ENCODE measurements around the gene PRKAA2.
A peak's percentile ranks its signal among the peaks of the same experiment; 100 is the strongest.

PRKAA2 gene

DNA sequence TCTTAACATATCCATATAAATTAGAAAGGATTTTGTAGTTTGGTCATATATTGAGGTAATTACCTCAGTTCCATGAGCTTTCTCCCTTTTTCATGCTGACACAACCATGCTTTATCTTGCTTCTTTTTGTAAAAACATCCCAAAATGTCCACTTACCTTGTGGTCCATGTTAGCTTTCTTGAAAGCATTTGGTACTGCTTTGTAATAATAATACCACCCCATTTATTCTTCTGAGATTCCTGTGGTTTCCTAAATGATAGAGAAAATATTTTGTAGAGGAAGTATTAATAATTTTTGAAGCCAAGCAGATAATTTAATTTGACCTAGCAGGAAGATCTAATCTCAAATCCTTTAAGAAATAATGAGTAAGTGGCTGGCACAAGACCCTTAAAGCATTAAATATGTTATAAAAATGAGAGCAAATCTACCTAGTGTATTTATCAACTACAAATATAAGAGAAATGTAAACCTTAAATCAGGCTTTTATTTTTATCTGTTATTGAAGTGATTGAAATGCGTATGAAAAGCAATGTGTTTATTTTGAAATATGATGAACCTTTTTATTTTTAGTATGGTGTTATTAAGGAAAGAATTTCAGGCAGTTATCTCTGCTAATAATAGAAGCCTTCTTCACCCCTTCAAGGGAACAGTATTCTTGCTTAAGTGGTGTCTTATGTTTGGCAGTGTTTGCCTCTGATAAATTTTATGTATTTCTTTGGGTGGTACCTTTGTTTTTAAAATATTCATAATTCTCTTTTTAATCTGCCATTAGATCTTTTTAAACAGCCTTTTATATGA lies 9.2 kb downstream of the PRKAA2 start:
- DNase-seq (ENCODE audit: low read depth), result no peak

DNA sequence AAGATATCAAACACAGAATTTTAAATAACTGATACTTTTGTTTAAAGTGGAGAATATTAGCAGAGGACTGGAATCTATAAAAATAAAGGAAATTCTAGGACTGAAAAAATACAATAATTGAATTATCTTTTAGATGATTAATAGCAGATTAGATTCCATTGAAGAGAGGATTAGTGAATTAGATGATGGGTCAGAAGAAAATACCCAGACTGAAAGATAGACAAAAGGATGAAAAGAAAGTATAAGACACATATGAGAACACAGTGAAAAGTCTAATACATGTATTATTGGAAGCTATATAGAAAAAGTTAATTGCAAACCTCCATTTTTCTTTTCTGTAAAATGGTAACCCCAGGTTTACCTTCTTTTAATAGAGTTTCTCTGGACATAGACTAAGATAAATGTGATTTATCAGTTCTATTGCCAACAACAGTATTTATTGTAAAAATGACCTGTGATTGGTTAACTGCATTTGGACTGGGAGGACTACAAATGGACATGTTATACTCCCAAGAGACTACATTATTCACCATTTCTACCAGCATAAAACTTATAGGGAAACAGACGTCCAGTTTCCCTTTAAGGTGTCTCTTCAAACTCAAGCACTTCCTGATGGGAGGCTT lies 11.0 kb downstream of the PRKAA2 start:
- no peak for DNase-seq (ENCODE audit: low read depth)

DNA sequence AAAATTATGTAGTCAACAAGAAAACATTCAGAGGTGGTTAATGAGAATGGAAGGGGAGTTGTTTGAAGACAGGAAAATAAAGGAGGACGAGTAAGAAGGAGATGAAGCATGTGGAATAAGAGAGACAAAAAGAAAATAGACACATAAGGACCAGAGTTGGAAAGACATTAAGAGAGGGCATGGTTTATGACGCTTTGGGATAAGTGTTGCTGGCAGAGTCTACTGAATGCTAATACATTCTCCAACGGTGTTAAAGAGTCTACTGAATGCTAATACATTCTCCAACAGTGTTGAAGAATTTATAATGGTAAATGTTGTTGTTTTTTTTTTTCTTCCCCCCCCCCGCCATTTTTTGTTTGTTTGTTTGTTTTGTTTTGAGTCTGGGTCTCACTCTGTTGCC lies 13.1 kb downstream of the PRKAA2 start:
- DNase-seq (ENCODE audit: low read depth), result no peak

DNA sequence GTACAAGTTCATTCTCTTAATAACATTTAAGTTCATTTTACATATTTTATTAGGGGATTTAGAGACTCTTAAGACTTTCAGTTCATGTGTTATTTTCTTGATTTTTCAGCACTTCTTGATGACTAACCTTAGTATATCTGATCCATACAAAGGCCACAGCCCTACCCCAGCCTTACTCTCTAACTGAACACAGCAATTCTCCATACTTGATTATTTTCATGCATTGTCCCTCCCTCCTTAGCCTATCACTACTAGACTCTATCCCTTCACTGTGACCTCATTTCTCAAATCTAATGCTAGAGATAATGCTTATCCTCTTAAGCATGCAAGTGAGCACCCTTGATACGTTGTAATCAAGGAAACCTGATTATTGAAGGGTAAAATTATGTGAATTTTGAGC lies 15.2 kb downstream of the PRKAA2 start:
- no peak for DNase-seq (ENCODE audit: low read depth)

DNA sequence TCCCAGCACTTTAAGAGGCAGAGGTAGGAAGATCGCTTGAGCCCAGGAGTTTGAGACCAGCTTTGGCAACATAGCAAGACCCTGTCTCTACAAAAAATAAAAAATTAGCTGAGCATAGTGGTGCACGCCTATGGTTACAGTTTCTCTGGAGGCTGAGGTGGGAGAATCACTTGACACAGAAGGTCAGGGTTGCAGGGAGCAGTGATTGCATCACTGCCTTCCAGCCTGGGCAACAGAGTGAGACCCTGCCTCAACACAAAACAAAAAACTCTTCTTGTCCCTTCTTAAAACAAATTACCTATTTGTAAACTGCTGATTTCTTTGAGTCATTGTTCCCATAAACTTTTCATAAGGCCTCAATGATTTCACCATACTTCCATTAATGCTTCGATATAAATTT lies 18.7 kb downstream of the PRKAA2 start:
- no peak for DNase-seq (ENCODE audit: low read depth)

DNA sequence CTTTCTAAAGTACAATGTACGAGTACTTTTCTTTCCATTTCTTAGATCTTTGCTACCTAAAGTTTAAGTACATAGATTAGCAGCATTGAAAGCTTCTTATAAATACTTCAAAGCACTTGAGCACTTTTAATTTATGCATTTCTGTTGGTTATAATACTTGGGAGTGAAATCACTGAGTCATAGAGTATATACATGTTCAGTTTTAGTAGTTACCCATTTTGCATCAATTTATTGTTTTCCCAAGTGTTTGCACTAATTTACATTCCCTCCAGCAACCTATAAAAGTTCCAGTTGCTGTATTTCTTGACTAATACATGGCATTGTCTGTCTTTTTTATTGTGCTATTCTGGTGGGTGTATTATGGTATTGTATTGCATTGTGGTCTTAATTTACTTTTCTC lies 20.3 kb downstream of the PRKAA2 start:
- DNase-seq (ENCODE audit: low read depth), result no peak

DNA sequence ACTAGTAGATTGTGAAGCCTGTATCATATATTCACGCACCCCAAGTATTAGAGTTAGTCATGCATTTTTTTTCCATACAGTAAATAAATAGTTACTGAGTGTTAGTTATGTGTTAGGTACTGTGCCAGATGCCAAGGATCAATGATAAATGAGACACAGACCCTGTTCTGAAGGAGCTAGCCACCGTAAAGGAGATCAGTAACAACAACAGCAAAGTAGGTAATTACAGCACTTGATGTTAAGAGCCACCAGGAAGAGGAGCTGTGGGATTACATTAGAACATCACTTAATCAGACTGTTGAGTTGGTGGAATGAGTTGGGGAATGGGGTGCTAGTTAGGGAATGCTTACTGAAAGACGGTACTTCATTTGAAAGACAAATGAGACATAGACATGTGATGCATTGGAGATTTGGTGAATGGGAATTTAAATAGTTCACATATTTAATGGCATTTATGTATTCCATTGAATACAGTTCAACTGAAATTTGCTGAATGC lies 21.0 kb downstream of the PRKAA2 start:
- no peak for DNase-seq (ENCODE audit: low read depth)

DNA sequence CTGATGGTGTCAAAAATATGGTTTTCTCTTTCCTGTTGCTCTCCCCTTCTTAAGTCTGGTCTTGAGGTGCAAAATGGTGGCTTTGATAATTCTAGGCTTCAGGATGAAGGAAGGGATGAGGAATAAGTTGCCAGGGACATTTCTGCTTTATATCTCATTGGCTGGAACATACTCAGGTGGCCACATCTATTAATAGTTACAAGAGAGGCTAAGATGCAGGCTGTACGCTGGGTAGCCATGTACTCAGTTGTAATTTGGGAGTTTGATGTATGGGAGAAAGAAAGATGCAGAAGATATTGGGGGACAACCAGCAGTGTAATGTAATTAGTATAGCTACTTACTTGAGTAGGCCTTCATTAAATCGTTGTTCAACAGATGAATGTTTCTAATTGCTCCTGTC lies 25.2 kb downstream of the PRKAA2 start:
- no peak for DNase-seq (ENCODE audit: low read depth)

DNA sequence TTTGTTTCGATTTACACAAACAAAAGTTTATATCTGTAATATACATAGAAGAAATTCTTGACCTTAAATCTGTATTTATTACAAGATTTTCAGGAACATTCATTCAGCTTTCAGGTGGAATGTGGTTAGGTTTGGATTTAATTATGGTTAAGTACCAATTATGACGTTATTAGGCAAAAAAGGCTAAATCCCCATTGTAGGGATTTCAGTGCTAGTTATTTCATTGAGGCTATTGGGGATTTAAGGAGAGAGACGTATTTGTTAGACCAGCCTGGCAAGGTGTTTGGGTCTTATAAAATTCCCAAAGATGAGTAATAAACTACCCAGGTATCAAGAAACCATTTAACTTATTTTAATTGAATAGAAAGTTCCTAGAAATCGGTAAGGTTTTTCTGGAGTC lies 26.0 kb downstream of the PRKAA2 start:
- DNase-seq (ENCODE audit: low read depth), result no peak

DNA sequence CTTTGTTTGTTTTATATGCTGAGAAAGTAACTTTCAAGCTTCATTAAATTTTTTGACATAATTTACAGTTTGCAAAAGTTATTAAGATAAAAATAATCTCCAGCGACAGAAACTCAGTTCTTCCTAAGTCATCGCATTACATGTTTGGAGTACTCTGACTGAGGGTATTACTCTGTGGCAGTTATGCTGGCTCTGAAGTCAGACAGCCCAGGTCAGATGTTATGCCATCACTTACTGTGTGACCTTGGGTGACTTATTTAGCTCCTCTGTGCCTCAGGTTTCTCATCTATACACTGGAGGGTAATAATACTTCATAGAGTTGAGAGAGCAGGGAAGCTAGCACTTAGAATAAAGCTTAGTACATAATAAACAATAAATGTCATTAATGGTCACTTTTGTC lies 26.4 kb downstream of the PRKAA2 start:
- no peak for DNase-seq (ENCODE audit: low read depth)

DNA sequence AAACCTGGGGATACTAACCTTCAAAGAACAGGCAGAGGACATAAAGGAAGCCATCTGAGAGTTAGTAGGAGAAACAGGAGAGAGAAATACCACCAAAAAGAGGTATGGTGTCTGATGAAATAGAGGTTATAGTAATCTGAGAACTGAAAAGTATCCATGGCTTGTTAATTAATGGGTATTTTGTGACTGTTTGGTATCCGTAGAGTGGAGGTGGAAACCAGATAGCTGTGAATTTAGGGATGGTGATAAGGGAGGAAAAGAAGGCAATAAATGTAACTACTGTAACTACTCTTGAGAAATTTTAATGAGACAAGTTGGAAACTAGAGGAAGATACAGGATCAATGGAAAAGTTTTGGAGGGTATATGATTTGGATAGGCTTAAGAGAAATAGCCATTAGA lies 27.5 kb downstream of the PRKAA2 start:
- DNase-seq (ENCODE audit: low read depth), result no peak

DNA sequence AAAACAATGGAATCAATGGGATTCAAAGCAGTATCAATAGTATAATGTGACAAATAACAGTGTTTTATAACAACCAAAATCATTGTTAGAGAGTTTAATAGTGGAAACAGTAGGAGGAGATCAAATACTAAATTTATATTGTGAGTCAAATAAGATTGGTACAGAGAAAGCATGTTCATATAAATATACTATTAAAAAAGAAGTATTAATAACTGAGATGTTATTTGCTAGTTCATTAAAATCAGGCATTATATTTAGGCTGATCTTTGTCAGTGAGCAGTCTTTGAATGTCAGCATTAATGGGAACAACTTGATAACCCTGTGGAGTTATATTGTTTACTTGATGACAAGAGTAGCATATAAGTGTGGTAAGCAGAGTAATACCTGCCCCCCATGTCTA lies 30.6 kb downstream of the PRKAA2 start:
- no peak for DNase-seq (ENCODE audit: low read depth)

DNA sequence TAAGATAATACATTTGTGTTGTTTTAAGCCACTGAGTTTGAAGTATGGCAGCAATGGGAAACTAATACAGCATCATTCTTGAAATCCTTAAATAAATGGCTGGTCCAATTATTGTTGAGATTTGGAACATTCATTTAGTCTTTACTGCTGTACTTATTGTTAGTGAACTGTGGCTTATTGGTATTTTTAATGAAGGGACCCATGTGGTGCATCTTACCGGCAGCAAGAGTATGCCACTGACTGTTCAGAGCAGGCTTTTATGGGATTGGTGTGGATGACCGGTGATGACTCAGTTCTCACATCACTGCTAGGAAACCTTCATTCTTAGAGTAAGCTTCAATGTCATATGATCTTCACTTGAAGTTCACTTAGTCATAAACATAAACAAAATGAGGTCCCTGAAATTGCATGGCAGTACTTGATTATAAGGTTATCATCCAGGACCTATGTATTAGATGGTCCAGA lies 31.5 kb downstream of the PRKAA2 start:
- no peak for DNase-seq (ENCODE audit: low read depth)

DNA sequence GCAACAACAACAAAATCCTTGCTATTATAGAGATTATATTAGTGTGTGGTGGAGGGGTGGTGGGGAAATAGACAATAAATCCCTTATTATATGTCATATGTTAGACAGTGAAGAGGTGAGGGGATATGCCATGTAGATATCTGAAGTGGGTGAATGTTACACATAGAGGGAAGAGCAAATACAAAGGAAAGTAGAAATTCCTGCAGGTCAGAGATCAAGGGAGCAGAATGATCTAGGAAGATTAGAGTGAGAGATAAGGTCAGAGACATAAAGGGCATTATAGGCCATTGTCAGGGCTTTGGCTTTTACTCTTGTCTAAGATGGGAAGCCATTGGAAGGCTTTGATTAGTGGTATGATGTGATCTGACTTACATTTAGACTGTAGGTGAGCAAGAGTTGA lies 38.5 kb downstream of the PRKAA2 start:
- DNase-seq (ENCODE audit: low read depth), result no peak

DNA sequence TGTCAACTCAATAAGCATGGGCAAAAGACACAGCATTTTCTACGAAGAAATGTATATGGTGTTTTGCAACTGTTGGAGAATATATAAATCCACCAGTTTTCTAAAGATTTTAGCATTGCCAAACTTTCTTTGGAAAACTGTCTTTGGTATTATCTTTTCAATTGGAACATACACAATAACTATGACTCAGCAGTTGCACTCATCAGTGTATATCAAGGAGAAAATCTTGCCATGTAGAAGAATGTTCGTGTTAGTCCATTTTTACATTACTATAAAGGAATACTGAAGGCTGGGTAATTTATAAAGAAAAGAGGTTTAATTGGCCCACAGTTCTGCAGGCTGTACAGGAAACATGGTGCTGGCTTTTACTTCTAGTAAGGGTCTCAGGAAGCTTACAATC lies 41.1 kb downstream of the PRKAA2 start:
- no peak for DNase-seq (ENCODE audit: low read depth)

DNA sequence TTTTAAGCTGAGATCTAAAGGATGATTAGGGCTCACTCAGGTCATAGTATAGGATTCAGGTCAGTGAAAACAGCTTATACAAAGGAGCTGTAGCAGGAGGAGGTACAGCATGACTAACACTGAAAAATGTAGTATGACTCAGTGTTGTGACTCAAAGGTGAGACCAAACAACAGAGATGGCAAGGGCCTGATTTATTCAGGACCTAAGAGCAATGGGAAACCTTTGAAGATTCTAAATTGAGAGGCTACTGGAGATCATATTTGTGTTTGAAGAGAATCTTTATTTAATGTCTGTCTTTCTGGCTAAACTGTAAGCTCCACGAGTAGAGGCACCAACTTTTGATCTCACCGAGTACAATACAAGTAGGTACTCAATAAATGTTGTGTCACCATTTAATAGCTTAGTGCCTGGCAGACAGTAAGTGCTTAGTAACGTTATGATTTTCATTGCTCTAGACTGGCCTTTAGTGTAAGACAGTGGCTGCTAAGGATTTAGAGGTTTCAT lies 43.5 kb downstream of the PRKAA2 start:
- no peak for DNase-seq (ENCODE audit: low read depth)

DNA sequence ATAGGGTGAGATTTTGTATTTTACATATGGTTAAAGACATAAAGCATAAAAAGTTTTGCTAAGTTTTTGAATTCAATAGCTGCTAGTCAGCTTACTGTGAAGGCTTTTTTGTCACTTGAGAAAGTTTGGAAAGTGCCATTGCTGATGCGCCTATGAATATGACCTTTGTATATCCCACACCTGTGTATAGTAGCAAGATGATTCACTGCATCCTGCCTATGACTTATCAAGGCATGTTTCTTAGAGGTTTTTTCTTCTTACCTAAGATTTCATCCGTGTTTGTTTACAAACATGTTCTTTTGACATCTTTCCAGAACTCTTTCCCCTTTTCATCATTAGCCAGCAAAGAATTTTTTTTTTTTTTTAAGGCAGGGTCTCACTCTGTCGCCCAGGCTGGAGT lies 51.5 kb downstream of the PRKAA2 start:
- no peak for DNase-seq (ENCODE audit: low read depth)

DNA sequence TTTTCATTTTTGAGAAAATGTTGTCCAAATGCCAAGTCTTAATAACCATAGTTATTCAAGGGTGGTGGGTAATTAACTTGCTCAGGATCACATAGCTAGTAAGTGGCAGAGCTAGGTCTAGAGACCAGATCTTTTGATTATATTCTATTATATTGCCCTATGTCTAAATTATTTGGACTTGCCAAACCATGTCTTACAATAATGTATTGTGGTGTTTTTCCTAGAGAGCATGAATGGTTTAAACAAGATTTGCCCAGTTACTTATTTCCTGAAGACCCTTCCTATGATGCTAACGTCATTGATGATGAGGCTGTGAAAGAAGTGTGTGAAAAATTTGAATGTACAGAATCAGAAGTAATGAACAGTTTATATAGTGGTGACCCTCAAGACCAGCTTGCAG lies 58.6 kb downstream of the PRKAA2 start:
- DNase-seq (ENCODE audit: low read depth), result no peak

DNA sequence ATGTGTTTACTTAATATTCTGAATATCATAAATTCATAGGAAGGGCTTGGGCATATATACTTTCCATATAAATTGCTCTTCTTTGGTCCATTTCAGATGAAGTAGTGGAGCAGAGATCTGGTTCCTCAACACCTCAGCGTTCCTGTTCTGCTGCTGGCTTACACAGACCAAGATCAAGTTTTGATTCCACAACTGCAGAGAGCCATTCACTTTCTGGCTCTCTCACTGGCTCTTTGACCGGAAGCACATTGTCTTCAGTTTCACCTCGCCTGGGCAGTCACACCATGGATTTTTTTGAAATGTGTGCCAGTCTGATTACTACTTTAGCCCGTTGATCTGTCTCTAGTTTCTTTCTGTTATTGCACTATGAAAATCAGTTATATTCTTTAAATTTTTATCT lies 62.3 kb downstream of the PRKAA2 start:
- no peak for DNase-seq (ENCODE audit: low read depth)

DNA sequence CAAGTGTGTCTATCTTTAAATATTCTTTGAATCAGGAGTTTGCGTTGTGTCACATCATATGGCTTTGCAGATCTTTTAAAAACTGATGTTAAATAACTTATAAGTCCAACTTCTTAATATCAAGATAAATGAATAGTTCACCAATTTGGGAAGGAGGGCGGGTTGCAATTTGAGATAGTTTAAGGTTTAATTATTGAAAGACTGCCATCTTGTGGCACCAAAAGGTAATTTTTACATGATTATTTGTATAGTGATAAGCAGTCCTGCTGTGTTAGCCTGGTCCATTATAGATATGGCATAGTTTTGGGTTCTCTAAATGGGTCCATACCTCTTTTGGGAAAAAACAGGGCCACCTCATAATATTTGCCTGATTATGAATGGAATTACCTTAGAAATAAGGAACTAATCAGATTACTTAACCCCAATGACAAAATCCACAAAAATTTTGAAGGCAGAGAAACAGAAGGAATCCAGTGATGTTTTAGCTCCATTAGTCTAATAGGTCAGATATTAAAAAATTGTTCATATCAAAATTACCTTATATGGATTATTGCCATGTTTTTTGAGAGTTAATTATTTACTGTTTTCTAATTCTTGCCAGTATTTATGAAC lies 64.3 kb downstream of the PRKAA2 start:
- DNase-seq (ENCODE audit: low read depth), result peak; percentile 5

DNA sequence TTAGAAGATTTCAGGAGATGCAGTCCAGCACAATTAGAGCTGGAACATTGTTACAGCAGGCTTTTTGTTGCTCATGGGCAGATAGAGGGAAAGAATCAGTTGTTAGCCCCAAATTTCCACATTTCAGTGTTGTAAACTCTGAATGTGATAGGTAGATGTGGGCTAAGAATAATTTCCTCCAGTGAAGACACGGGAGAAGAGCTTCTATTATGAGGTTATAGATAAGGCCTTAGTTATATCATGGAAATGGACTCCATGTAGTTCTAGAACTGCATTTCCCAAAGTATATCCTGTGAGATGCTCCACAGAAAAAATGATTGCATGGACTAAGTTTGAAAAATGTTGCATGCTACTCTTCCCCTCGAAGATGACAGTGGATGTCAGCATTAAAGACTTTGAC lies 64.9 kb downstream of the PRKAA2 start:
- DNase-seq (ENCODE audit: low read depth), result no peak

DNA sequence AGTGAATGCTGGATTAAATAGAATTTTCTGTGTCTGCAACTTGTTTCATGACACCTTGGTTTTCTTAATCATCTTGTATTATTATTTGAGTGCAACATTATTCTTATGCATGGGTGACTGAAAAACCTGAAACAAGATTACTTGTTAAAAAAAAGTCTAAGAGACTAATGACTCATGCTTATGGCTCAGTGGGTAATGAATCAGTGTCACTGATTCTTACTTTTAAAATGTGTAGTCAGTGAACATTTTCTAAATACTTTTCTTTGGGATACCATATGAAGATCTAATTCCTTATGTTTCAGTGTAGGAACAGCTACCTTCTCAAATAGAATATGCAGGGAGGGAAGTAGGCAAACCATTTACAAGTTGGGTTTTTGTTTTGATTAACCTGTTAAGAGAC lies 65.5 kb downstream of the PRKAA2 start:
- no peak for DNase-seq (ENCODE audit: low read depth)

DNA sequence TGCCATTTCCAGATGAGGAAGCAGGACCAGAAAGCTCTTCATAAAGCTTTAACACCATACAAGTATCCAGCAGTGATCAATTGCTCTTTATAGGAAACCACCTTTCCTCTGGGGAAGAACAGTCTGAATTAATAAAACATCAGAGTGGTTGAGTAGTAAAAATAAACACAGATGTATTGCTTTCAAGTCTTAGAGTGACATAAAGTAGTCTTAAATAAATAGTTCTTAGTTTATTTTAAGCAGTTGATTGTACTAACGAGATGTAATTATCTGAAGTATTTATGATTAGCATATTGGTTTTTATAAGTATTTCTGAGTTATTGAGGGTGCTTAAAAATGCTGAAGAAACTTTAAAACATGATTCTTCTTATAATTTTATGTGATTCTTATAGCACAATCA lies 67.0 kb downstream of the PRKAA2 start:
- no peak for DNase-seq (ENCODE audit: low read depth)

Data from CMK (cell line).